GM12878 (cell line): ENCODE data around the gene NDUFV3. TPM values are rescaled to one million over a fixed set of nuclear protein-coding genes. Genes with fewer than 3 reads are reported as not detected.

Experiments used
- ATAC-seq: fragments of 200-7000 bp; cut with Tn5 transposase; 3 replicates; pipeline ENCODE4 v1.9.1; 2020; ENCODE audit warnings: mild to moderate bottlenecking, moderate library complexity
- BruUV-seq: library from RNA; stranded (reverse); fragments of 400-500 nt; replicated peaks from 2 replicates; lab custom pipeline; 2021; lab: Mats Ljungman, UMichigan
- CTCF ChIA-PET: fragments of 300-600 bp; sonication (Branson Sonifier 250); formaldehyde crosslinking; extraction: SDS; loops from one replicate; lab custom pipeline; 2021; ENCODE audit warnings: inconsistent platforms; lab: Yijun Ruan, JAX
- POLR2A ChIA-PET: fragments of 350-600 bp; formaldehyde crosslinking; extraction: SDS; loops from one replicate; lab custom pipeline; 2021; ENCODE audit warnings: inconsistent platforms; lab: Charles Lee
- RAD21 ChIA-PET: fragments of 300-600 bp; sonication (Branson Sonifier 250); formaldehyde crosslinking; loops from one replicate; lab custom pipeline; 2023; ENCODE audit warnings: antibody characterized with exemption; ENCODE audit not compliant: unreplicated experiment; lab: Charles Lee
- SMC1A ChIA-PET: fragments of 300-600 bp; sonication (Branson Sonifier 250); formaldehyde crosslinking; loops from one replicate; lab custom pipeline; 2023; ENCODE audit not compliant: unreplicated experiment, uncharacterized antibody; lab: Charles Lee
- DNase-seq: peaks from one replicate; pipeline ENCODE4 v3.0.0-alpha.2; 2011; ENCODE audit warnings: low read depth, low spot score
- FAIRE-seq: peaks from 3 replicates; lab custom pipeline; 2011; peaks lifted over from hg19 to GRCh38; lab: Jason Lieb, UNC
- H2AFZ ChIP-seq: 2 replicates; pipeline ENCODE4 v1.6.0; 2011; ENCODE audit warnings: low read depth, low read length, control low read depth; ENCODE audit not compliant: control insufficient read depth
- H3K27ac ChIP-seq: 2 replicates; pipeline ENCODE4 v1.5.1; 2011; ENCODE audit warnings: control low read depth; ENCODE audit not compliant: control insufficient read depth, insufficient read depth
- H3K27me3 ChIP-seq, 2 experiments: replicated peaks in 1 of 2; 2 replicates each; pipeline versions ENCODE4 v1.6.0 to v1.6.1; 2011; ENCODE audit warnings: low read length in 1 of 2; ENCODE audit not compliant: control insufficient read depth in 2 of 2, insufficient read depth in 2 of 2
- H3K36me3 ChIP-seq, 2 experiments: 2 replicates each; pipeline ENCODE4 v1.5.1; 2011; ENCODE audit warnings: low read length in 1 of 2; ENCODE audit not compliant: control insufficient read depth in 2 of 2, insufficient read depth in 2 of 2
- H3K4me1 ChIP-seq: 2 replicates; pipeline ENCODE4 v1.6.1; 2011; ENCODE audit warnings: mild to moderate bottlenecking, low read length, moderate library complexity, mixed read lengths; ENCODE audit not compliant: control insufficient read depth, insufficient read depth
- H3K4me2 ChIP-seq: 2 replicates; pipeline ENCODE4 v1.6.0; 2011; ENCODE audit warnings: control low read depth; ENCODE audit not compliant: control insufficient read depth, insufficient read depth
- H3K4me3 ChIP-seq: fragments of 200-600 bp; sonication (generic); 2 replicates; pipeline ENCODE4 v1.5.1; 2016
- H3K79me2 ChIP-seq: 2 replicates; pipeline ENCODE4 v1.6.0; 2011; ENCODE audit warnings: low read length; ENCODE audit not compliant: control insufficient read depth, insufficient read depth
- H3K9ac ChIP-seq: 2 replicates; pipeline ENCODE4 v1.8.0; 2011; ENCODE audit warnings: low read length, control low read depth, mixed read lengths; ENCODE audit not compliant: control insufficient read depth, insufficient read depth
- H3K9me3 ChIP-seq: replicated peaks from 3 replicates; pipeline ENCODE4 v1.5.1; 2011; ENCODE audit warnings: mild to moderate bottlenecking, low read length; ENCODE audit not compliant: control insufficient read depth, insufficient read depth
- H4K20me1 ChIP-seq: 2 replicates; pipeline ENCODE4 v1.6.0; 2011; ENCODE audit not compliant: control insufficient read depth, insufficient read depth
- CREM ChIP-seq: IDR thresholded peaks from 2 replicates; pipeline ENCODE4 v1.6.1; 2014; ENCODE audit warnings: antibody characterized with exemption, low read depth
- E4F1 ChIP-seq: fragments of 450-650 bp; IDR thresholded peaks from 2 replicates; pipeline ENCODE4 v1.6.1; 2018; ENCODE audit warnings: borderline replicate concordance, mild to moderate bottlenecking; ENCODE audit not compliant: partially characterized antibody
- JUNB ChIP-seq: IDR thresholded peaks from 2 replicates; pipeline ENCODE4 v1.6.1; 2016; ENCODE audit warnings: antibody characterized with exemption, mild to moderate bottlenecking
- MYC ChIP-seq: IDR thresholded peaks from 2 replicates; pipeline ENCODE4 v1.6.1; 2011; ENCODE audit warnings: mild to moderate bottlenecking, low read length, moderate library complexity, inconsistent platforms; ENCODE audit not compliant: insufficient read depth, insufficient replicate concordance, insufficient read length, severe bottlenecking
- RCOR1 ChIP-seq: conservative IDR thresholded peaks from 2 replicates; pipeline ENCODE4 v1.6.1; 2012; ENCODE audit warnings: low read depth, low read length, improper control_type of control experiment
- SPI1 ChIP-seq: IDR thresholded peaks from 2 replicates; pipeline ENCODE4 v1.6.1; 2011; ENCODE audit warnings: low read depth, mild to moderate bottlenecking, low read length, moderate library complexity, borderline replicate concordance; ENCODE audit not compliant: insufficient read depth
- TCF3 ChIP-seq: IDR thresholded peaks from 2 replicates; pipeline ENCODE4 v1.6.1; 2012; ENCODE audit warnings: low read depth, mild to moderate bottlenecking, low read length, borderline replicate concordance; ENCODE audit not compliant: insufficient read depth
- USF2 ChIP-seq: IDR thresholded peaks from 2 replicates; pipeline ENCODE4 v1.6.1; 2011; ENCODE audit warnings: low read depth, low read length, improper control_type of control experiment, borderline replicate concordance
- ZBTB33 ChIP-seq: fragments of 450-650 bp; IDR thresholded peaks from 2 replicates; pipeline ENCODE4 v1.6.1; 2017; ENCODE audit warnings: mild to moderate bottlenecking
- ZNF622 ChIP-seq: fragments of 450-650 bp; IDR thresholded peaks from 2 replicates; pipeline ENCODE4 v1.6.1; 2017; ENCODE audit warnings: mild to moderate bottlenecking, inconsistent platforms
- WGBS: methylation state at CpG from one replicate; pipeline ENCODE4 v1.1.6; 2016; ENCODE audit warnings: low lambda C conversion rate; ENCODE audit not compliant: insufficient replicate concordance, insufficient coverage; ENCODE audit errors: missing lambda C conversion rate; 5-methylcytosine and 5-hydroxymethylcytosine counted together
- in situ Hi-C: fragments of 300-500 bp; cut with MboI; formaldehyde crosslinking; loops from 9 replicates; pipeline ENCODE4 v1.14.3; 2018; ENCODE audit warnings: mixed read lengths
- intact Hi-C: fragments of 100-400 bp; cut with micrococcal nuclease; formaldehyde crosslinking; loops from one replicate; pipeline ENCODE4 v1.14.2; 2022; ENCODE audit not compliant: unreplicated experiment
- polyA plus RNA-seq, 11 experiments: library from polyadenylated mRNA; depleted of rRNA in 4 of 11; unstranded in 6 of 11; stranded (reverse) in 5 of 11; fragments of >200 nt; fragmentation: Nextera tagmentation in 4 of 11; fragmentation: Illumina TruSeq in 1 of 11; extraction: Ambion mirVana in 4 of 11; extraction: Trizol in 1 of 11; gene quantifications; 1 replicate in 1 of 11; 2 replicates in 10 of 11; pipeline versions ENCODE4 v1.2.1 to v1.2.3, GENCODE V29; 2011 to 2016; ENCODE audit warnings: inconsistent platforms in 2 of 11, missing spikeins in 2 of 11, low read depth in 1 of 11
- total RNA-seq, 4 experiments: library from RNA; depleted of rRNA in 3 of 4; stranded (reverse); fragments of >200 nt in 3 of 4; fragmentation: Illumina TruSeq in 1 of 4; extraction: Trizol in 1 of 4; gene quantifications; 2 replicates each; pipeline versions ENCODE4 v1.2.1 to v1.2.3, GENCODE V29; 2013 to 2021

Gene NDUFV3
- total and polyA plus RNA-seq, 10 of the 15 experiments (the other 5 are each of a cell fraction or from before 2014, with no cell fraction given) = 7.0 to 44.7 (median 29.9) TPM

- ChIA-PET RAD21 (no interaction called here), POLR2A (no interaction called here), CTCF (no interaction called here), SMC1A (no interaction called here)
- H3K9ac ChIP-seq = no peak overlapping the region
- ATAC-seq (no peak), DNase-seq (no peak), FAIRE-seq (no peak)
- no TSS peak for BruUV-seq
- no peak overlapping the region for H3K4me3 ChIP-seq
- TF ChIP-seq ZNF622 (no peak), ZBTB33 (no peak), E4F1 (no peak), SPI1 (no peak), USF2 (no peak), RCOR1 (no peak), JUNB (no peak), MYC (no peak), TCF3 (no peak), CREM (no peak)
- no peak overlapping the region for H2AFZ ChIP-seq
- peaks cover 6% of the 10 kb centered on the region for H3K79me2 ChIP-seq
- H3K27ac ChIP-seq = no peak overlapping the region
- H4K20me1 ChIP-seq = peaks cover 4% of the 10 kb centered on the region; the same call in 1 of the 2 replicates
- no peaks in the 10 kb centered on the region for H3K27me3 ChIP-seq
- peaks cover 18 to 50% of the 10 kb centered on the region in 2 experiments for H3K36me3 ChIP-seq
- intact Hi-C loops = no loop called here
- no peaks in the 10 kb centered on the region for H3K4me1 ChIP-seq
- whole genome bisulfite sequencing = 91% methylated on average over 10 of the region's 10 CpGs
- H3K4me2 ChIP-seq = no peak overlapping the region
- in situ Hi-C loops = no loop called here
- no peaks in the 10 kb centered on the region for H3K9me3 ChIP-seq
Observed at GRCh38 chr21:42861311-42861847, 31.7 kb upstream of the NDUFV3 start.
